C4-2B (cell line): ENCODE measurements around the gene KCNIP4.

ENCODE experiments used
- H3K27ac ChIP-seq: fragments of 450-650 bp; 2 replicates; pipeline ENCODE4 v1.5.1; 2017
- CTCF ChIP-seq: fragments of 450-650 bp; conservative IDR thresholded peaks from 2 replicates; pipeline ENCODE4 v1.5.1; 2017; ENCODE audit warnings: mild to moderate bottlenecking
- ZFX ChIP-seq: fragments of 450-650 bp; IDR thresholded peaks from 2 replicates; pipeline ENCODE4 v1.6.1; 2017

The KCNIP4 gene

DNA sequence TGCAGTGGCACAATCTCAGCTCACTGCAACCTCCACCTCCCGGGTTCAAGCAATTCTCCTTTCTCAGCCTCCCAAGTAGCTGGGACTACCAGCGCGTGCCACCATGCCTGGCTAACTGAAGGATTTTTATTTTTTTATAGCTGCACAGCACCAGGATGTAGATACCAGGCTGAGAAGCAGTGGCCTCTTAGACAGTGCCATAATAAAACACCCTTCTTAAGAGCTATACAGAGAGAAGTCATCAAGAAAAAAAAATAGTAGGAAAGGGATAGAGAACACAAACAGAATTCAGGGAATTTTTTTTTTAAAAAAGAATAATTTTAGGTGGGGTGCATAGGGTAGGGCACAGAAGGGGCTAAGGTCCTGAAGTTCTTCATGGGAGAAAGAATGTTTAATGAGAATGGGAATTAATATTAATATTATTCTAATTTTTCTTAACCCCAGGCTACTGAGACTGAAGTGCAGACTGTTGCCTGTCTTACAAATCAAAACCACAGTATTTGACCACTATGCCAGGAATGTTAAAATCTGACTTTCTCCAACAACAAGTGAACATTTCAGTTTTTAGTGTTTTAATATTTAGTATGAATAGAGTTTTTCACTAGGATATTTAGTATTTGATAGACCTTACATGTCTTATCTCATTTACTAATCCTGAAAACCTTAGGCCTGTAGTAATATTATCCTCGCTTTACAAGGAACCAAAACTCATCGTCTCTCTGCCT is 146.7 kb downstream of the KCNIP4 start:
- TF ChIP-seq CTCF: no peak
- TF ChIP-seq ZFX: no peak
- H3K27ac ChIP-seq: no peak overlapping the region

DNA sequence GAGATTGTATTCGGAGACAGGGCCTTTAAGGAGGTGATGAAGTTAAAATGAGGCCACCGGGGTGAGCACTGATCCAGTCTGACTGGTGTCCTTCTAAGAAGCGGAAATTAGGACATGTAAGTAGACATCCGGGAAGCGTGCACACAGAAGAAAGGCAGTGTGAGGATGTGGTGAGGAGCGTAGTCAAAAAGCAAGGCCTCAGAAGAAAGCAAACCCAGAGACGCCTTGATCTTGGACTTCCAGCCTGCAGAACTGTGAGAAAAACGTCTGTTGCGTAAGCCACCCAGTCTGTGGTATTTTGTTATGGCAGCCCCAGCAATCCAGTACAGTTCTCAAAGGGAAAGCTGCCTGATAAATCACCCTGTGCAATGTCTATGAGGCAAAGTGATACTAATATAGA is 153.5 kb downstream of the KCNIP4 start:
- TF ChIP-seq CTCF (no peak), ZFX (no peak)

GRCh38 chr4:21792736-21793135 is 155.8 kb downstream of the KCNIP4 start:
- no peak for TF ChIP-seq ZFX
- no peak for TF ChIP-seq CTCF
- no peak overlapping the region for H3K27ac ChIP-seq

More for the DNA sequence above, 153.5 kb downstream of the KCNIP4 start:
- no peak overlapping the region for H3K27ac ChIP-seq

DNA sequence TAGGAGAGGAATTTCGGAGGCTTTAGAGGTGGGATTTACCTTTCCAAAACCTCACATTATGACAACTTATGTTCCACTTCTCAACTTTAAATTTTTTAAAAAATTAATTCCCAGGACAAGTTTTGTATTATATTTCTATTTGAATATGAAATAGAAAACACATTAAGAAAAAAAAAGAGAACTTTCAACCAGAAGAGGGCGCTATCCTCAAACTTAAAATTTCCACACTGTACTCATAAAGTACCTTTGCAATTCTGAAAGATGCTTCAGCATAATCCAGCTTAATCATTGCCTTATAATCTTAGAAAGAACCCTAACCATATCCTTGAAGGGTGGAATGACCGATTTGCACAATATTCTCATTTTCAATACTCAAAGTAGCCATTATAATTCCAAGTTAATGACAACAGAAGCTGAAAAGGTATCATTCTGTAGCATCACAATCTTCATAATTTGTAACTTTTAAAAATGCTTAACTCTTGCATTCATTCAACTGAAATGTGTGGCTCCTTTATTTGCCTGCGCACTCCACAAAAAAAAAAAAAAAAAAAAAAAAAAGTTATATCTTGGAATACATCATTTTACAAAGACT is 158.0 kb downstream of the KCNIP4 start:
- H3K27ac ChIP-seq: no peak overlapping the region
- TF ChIP-seq ZFX (no peak), CTCF (peak; percentile 48)

DNA sequence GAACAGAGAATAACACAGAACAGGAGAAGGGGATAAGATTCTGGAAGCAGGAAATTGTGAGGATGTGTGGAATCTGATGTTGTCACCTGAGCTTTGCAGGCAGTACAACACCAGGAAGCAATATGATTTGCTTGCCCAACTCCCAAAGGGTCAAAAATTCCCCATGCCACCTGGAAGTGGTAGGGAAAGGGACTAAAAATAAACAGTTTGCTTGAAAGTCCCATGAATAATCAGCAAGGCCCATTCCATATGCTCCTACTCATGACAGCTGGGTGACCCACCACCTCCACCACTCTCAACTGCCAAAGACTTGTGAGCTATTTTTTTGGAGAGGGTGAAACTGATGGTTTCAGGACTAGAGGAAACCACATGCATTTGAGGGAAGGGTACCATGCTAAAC is 168.4 kb downstream of the KCNIP4 start:
- no peak for TF ChIP-seq CTCF
- TF ChIP-seq ZFX: no peak
- H3K27ac ChIP-seq: no peak overlapping the region

DNA sequence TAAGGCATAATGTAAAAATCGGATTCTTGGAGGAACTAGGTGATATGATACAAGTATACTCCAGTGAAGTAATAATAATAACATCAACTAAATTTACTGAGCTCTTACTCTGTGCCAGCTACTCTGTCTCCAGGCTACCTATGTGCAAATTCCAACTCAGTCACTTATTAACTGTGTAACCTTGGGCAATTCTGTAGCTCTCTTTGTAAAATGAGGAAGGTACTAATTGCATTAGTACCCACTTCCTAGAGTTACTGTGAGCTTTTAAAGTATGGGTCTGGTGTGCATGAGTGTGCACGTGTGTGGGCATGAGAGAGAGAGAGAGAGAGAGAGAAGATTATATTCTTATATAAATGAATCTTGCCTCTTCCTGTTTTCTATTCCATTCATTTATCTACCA is 169.9 kb downstream of the KCNIP4 start:
- H3K27ac ChIP-seq: no peak overlapping the region
- TF ChIP-seq CTCF (no peak), ZFX (no peak)

- TF ChIP-seq ZFX: no peak
- TF ChIP-seq CTCF: no peak
- H3K27ac ChIP-seq: no peak overlapping the region
Measured at GRCh38 chr4:21775703-21776102, 172.9 kb downstream of the KCNIP4 start.
